Stimulated activated CD8-positive, alpha-beta memory T cell treated with anti-CD3 and anti-CD28 coated beads, Interleukin-7, amount 100 ng/mL, for 24 hours (primary cell): Measurements from ENCODE around the gene CFAP53.

Experiments used
- DNase-seq: peaks from one replicate; pipeline ENCODE4 v3.0.0-alpha.2; 2020; ENCODE audit warnings: low read depth

The CFAP53 gene

DNA sequence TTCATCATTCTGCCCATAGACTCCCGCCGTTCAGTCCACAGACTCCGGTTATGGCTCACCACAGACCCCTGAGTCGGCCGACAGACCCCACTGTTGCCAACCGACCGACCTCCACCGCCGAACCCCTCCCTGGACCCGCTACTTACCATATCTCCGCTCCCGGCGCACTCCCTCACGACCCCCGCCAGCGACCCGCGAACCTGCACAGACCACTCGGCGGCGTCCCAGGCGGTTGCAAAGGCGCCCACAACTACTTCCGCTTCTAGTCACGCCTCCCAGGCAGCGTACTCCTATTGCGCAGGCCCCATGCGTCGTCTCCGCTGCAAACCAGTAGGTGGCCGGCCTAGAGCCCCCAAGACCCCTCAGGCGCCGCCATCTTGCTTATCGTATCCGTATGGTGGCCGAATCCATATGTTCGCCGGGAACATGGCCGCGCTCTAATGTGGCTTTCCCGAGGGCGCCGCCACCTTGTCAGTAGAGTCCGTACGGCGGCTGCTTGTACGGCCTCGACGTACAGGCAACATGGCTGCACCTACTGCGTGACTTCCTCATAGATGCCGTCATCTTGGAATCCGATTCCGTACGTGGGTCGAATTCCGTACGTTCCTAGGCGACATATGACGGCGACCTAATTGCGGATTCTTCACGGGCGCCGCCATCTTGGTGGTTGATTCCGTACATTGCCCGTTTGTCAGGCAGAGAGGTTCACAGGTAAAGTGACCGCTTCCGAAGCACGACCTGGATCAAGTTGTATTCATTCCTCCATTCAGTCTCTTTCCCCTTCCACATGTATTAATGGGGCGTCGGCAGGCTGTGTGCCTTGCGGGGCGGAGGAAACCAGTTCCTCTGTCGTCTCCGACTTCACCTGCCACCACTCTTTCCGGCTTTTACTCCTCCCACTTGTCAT lies 21.4 kb upstream of the CFAP53 start, which contains the start of gene CXXC1:
TSS of gene CXXC1 (minus strand) at position 252 of the 907 bp plus-strand sequence. CDS start at position 149, 103 bp downstream.
- DNase-seq: peak; percentile 92

DNA sequence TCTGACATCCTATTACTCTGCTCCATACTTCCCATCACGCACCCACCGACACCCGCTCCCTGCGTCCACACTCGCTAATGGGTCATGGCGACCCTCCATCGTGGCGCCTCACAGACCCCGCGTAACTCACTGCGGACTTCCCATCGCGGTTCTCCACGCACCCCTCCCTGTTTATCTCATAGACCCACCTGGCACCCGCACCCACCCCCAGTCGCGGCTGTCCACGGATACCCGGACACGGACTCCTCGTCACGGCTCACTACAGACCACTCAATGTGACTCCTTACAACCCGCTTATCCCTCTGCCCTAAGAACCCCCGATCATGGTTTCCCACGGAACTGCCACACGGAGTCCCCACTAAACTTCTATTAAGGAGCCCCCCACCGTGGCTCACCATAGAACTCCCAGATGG lies 20.7 kb upstream of the CFAP53 start:
- DNase-seq: no peak

DNA sequence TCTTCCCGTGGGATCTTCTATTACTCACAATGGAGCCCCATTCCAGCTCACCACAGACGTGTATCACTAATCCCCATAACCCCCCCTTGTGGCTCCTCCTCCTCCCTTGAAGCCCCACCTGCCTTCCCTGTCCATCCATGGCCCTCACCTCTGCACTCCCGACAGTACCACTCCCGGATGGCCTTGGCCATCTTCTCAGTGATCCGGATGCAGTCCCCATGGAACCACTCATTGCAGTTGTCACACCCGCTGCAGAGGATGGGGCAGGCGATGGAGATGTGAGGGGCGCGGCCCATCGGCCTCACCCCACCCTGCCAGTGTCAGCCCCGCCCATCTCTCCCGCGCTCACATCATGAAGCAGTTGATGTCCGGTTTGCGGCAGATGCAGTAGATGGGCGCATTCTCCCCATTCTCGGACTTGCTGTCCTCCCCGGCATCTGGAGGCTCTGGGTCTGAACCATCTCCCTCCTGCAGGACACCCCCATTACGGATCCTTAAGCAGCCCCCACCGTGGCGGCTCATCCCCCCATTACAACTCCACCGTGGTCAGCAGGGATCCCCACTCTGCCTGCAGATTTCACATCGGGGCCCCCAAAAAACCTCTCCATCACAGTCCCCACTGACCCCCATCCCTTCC lies 20.2 kb upstream of the CFAP53 start:
- DNase-seq: no peak

DNA sequence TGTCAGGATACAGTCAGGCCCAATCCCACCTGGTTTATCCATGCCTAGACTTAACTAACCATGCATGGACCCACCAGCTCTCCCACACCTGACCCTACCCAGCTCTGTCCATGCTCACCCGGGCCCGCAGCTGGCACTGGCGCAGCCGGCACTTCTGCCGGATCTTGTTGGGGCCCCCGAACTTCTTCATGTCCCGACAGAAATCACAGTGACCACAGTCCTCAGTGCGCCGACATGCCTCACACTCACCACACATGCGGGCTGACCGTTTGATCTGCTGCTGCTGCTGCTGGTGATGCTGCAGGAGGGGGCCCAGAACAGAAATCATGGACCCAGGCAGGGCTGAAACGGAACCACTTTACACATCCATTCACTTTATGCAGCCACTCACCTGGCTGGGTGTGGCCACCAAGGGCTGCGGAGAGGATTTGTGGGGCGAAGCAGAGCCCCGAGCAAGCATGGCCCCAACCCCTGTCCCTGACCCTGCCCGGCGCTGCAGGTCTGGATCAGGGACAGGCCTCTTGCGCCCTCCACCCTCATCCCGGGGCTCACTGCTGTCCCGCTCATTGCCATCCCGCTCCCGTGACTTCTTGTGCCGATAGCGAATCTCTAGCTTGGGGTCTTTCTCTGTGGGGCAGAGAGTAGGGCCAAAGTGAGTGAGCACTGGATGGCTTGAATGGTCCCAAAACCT lies 19.5 kb upstream of the CFAP53 start:
- DNase-seq: no peak

DNA sequence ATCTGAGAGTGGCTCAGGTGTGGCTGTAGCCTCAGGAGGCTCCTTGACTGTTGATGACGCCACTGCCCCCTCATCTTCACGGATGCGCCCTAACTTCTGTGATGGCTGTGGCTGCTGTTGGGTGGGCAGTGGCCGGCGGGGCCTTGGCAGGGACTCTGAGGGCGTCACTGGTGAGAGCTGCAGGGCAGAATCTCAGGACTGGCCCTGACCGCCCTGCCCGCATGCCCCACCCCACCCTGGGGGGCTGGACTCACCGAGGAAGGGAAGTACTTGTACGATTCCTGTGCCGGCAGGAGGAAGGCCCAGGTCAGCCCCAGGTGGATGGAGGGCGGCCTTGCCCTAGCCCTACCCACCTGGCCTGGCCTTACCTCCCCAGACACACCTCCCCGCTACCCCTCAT lies 18.8 kb upstream of the CFAP53 start:
- no peak for DNase-seq

DNA sequence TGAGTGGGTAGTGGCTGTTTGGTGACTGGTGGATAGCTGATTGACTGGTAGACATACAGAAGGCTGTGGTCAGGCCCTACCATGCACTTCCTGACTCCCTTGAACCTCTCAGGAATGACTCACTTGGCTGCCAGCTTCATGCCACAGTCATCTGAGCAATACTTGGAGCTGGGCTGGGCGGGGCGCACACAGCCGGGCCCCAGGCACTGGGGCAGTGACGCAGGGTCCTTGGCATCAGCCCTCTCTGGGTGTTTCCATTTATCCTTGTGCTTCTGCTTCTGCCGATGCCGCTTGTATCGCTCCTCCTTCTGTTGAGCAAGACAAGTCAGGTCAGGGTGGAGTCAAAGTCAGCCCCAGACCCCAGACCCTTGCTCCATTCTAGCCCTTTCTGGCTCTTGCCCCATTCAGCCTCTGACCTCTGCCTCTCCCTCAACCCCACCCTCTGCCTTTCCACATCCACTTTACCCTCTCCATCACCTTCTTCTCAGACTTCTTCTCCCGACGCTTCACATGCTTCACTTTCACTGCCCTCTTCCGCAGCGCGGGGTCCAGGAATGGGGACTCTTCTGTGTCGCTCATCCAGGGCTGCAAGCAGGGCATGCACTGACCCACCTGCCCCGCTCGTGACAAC lies 18.1 kb upstream of the CFAP53 start:
- DNase-seq: no peak

DNA sequence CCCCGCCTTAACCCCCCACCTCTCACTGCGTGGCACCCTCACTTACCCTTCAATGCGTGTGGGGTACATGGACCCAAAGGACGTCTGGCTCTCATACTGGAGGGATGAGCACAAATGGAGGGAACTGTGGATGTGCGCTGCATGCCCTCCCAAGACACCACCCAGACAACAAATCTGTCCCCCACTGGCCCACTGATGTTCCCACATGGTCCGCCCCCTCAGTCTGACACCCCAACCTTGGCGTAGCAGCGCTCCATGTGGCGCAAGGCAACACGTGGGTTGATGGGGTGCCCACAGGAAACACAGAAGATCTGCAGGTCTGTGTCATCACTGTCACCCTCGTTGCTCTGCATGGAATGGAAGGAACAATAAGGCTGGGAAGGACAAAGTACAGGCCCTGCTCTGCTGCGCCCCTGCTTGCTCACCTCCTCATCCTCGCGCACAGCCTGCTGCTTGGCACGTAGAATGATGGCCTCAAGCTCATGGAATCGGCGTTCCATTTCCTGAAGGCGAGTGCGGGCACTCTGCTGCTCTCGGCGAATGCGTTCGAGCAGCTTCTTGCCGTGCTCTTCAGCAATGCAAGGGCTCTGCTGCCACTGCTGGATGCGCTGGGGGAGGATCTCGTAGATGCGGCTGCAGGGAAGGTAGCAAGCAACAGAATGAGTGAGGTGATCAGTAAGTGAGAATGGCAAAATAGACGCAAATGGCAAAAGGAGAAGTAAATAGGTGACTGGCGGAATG lies 17.3 kb upstream of the CFAP53 start:
- DNase-seq: no peak

DNA sequence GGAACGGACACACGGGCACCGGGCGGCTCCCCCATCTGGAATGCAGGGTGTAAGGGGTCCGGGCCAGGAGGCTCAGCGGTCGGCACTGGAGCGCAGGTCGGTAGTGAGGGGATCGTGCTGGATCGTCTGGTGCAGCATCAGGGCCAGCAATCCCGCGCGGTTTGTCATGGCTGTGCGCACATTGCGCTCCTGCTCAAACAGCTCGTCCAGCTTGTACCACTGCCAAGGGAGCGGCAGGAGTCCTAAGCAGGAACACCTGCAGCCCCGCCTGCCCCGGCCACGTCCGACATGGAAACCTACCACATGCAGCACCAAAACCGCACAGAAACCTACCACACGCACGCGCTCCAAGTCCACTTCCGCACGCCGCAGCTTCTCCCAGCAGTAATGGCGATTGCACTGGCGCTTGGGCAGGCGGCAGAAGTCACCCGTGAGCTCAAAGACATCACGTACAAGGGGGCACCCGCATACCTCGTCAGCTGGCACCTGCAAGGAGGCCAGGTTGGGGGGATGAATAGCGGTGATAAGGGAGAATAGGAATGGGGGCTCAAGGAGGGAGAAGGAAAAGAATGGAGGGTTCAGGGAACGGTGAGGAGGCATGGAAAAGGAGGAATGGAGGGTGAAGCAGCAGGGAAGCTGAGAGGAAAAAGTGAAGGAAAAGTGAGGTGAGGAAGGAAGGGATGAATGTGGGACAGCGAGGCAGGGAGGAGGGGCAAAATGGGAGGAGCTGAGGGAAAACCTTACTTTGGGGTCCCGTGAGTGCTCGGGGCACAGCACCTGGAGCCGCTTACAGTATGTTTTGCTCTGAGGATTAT lies 16.4 kb upstream of the CFAP53 start:
- DNase-seq: no peak

DNA sequence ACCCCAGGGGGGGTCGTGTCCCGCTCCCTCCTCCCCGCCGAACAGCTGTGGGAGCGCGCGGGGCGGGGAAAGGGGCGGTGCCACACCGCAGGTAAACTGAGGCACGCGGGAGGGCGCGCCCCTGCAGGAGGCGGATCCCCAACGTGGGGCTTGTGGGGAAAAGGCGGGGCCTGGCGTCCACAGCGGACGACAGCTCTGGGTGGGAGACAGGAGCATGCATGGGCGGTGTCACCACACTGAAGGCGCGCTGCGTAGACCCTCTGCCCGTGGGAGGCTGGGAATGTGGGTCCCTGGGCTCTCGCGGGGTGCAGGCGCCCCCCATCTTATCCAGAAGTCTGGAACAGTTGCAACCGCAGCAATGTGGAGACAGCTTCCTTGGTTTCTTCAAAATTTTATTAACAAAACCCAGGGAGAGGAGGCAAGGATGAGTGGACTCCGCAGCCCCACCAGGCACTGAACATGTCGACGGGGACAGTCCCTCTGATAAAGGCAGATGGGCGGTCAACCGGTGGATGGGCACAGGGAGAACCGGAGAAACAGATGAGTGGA lies 15.8 kb upstream of the CFAP53 start:
- no peak for DNase-seq

DNA sequence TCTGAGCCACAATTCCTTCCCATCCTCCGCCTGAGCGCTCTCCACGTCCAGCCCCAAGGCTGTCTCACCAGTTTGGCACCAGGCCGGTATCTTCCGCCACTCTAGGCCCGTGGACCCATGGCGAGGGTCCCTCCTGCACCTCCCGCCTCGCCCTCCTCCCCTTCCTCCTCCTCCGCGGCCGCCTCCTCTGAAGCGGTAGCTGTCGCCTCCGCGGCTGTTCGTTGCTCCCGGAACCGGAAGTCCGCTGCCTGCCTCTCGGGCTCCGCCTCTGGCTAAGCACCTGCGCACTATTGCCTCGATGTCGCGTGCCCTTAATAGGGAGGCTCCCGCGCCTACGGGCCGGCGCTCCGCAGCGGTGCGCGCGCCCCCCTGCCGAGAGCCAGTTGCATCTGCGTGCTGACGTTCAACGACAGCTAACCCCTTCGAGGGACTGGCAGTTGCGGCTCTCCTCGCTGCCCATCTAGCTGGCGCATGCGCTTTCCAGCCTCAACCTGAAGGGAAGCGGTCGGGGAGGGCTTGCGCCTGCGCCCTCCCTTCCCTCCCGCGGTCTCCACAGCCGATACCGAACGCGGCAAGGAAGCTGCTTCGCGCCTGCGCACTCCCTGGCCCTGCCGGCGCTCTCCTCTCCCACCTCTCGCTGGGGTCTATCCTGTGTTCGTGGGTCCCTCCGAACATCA lies 15.1 kb upstream of the CFAP53 start, which contains the start of gene MBD1:
TSS of gene MBD1 (minus strand) at position 229 of the 677 bp plus-strand sequence. CDS start 1,531 bp downstream, outside the sequence.
- peak; percentile 92 for DNase-seq

DNA sequence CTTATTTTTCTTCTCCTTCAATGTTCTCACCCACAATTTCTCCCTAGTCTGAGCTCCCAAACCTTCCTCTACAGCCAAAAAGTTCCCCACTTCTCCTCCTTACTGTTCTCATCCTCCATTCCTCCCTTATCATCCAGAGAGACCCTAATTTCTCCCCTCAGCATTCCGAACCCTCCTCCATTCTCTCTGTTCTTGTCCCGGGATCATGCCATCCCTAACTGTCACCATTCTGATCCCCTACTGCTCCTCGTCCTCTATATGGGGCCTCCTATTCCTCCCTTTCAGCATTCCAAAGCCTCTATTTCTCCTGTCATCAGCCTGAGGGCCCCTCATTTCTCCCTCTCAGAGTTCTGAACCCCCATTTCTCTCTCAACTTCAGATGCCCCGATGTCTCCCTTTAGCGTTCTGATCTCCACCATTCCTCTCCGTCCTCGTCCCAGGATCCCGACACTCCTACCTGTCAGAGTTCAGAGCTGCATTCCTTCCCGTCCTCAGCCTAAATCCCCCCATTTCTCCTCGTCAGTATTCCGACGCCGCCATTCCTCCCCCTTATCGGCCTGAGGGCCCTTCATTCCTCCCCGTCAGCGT lies 14.5 kb upstream of the CFAP53 start:
- DNase-seq: no peak

DNA sequence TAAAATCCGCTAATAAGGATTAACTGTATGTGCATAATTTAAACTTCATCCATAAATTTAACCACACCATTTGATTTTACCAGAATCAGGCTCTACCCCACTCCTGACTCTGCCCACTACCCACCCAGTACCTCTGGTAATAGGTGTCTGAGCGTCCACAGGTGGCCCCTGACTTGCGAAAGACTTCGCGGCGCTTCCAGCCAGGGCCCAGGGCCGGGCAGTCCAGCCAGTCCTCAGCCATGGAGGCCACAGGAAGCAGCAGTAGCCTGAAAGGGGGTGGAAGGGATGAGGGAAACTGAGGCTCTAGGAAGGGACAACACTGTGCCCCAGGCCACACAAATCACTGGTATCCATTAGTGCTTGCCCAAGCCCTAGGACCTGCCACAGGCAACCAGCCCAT lies 13.5 kb upstream of the CFAP53 start:
- DNase-seq: no peak

DNA sequence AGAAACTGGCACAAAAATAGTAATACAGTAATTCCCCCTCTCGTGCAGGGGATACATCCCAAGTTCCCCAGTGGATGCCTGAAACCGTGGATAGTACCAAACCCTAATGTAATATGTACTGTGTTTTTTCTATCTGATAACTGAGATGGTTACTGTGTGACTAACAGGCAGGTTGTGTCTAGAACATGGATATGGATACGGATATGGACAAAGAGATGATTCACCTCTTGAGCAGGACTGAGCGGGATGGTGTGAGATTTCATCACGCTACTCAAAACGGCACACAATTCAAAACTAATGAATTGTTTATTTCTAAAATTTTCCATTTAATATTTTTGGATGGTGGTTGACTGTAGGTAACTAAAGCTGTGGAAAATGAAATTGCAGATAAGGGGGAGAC lies 11.6 kb upstream of the CFAP53 start:
- no peak for DNase-seq

DNA sequence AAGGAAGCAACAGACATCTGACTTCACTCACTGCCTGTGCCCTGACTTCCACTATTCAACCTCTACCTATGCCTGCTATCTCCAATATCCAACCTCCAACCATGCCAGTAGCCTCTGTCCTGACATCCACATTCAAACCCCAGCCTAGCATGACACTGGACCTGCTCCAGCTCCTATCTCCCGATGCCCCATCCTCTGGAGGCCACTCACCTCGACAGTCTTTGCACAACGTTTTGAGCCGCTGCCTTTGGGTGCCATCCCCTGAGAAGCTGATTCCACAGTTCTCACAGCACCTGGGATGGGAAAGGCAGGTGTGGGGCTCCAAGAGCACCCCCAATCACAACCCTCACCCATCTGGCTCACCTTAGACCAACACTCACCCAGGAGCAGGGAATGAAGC lies 10.2 kb upstream of the CFAP53 start:
- no peak for DNase-seq

DNA sequence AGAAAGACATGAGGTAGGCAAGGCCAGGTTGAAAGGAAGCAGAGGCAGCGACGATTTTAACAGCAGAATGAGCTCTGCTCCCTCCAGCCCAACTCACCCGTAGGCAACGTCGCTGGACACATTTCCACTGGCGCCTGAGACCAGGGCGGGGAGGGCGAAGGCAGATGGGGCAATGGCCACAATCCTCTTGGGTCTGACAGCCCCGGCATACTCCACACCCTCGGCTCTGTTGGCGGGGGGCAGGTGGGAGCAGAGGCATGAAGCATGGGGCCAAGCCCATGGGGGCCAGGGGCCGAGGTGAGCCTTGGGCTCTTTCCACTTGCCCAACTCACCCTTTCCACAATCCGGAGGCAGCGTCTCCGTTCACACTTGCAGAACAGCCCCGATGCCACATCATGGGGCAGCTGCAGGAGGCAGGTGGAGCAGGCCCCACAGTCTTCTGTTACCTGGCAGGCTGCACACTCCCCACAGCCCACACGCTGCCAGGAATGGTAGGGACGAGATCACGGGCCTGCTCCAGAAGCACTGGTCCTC lies 9.3 kb upstream of the CFAP53 start:
- DNase-seq: no peak

DNA sequence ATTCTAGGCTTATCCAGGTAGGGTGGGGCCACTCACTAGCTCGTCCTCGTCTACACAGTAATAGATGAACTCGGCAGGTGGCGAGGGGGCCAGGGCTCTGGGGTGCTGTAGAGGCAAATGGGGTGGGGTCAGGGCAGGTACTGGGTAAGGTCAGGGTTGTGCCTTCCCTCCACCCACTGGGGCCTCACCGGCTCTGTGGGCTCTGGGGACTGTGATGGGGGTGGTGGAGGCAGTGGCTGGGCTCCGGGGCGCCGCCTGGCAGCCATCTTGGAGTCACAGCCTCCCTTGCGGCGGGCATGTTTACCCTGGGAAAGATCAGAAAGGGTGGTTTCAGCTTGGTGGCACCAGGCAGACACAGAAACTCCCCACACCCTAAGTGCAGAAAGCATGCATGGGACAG lies 8.6 kb upstream of the CFAP53 start:
- DNase-seq: no peak

DNA sequence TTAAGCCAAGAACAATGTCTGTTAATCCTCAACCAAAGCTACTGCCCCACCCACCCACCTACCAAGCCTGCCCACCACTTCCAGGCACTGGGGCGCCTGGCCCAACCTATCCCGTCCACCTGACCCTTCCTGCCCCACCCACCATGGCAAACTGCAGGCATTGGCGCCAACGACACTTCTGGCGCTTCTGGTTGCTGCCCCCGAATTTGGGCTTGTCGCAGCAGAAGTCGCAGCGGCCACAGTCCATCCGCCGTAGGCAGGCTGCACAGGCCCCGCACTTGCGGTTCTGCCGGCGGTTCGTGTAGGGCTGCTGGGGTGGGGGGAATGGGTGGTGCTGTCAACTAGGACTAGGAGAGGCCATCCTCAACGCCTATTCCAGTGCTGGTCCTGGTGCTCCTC lies 7.7 kb upstream of the CFAP53 start:
- DNase-seq: no peak

DNA sequence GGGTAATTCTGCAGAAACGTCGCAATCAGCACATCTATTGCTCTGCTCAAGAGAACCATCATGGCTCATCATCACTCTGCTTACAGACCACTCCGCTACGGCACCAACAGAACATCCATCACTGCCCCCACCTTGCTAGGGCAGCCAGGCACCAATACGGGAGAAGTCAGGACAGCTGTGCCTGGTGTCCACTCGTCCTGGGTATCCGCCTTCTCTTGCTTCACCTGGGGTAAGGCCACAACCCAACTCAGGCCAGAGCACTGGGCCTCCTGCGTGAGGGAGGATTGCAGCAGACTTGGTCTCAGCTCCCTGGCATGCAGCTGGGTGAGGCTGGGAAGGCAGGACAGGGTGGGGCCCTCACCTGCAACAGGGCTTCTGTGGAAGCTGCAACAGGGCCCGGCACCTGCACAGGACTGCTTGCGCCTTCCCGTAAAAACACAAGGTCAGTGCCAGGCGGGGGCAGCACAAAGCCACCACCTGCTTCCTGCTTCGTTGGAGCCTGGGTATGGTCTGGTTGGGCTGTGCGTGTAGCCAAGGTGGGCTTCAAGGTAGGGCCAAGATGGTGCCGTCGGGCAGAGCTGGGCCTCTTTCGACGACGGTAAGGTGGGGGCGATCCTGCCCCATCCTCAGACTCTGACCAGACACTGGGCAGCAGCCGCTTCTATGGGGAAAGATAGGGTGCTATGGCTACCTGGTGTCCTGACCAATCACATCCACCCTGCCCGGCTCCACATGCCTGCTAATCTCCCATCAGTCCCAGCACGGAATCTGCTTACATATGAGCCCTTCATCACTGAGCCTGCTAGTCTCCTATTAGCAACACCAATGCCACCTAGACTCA lies 7.1 kb upstream of the CFAP53 start:
- DNase-seq: no peak
